Body of pancreas (tissue), 4 donors: Measurements from ENCODE around the gene SPRED1. TPM values are rescaled to one million over a fixed set of nuclear protein-coding genes. Genes with fewer than 3 reads are reported as not detected.

Experiments
- ATAC-seq: fragments of 150-250 bp; one replicate; pipeline ENCODE4 v1.9.1; 2016
- DNase-seq, 4 donors: peaks; one replicate each; pipeline ENCODE4 v3.0.0-alpha.2; 2019
- H3K27ac ChIP-seq, 4 donors: fragments of 200-600 bp; sonication (generic); 1 replicate in 3 of 4; 2 replicates in 1 of 4; pipeline versions ENCODE4 v1.5.1 to v1.6.1; 2016 to 2019; ENCODE audit warnings: mild to moderate bottlenecking in 1 of 4, mixed read lengths in 1 of 4, moderate library complexity in 1 of 4
- H3K27me3 ChIP-seq, 2 donors: fragments of 200-600 bp; sonication (generic); one replicate each; pipeline ENCODE4 v1.6.0; 2016; ENCODE audit warnings: mild to moderate bottlenecking in 1 of 2
- H3K36me3 ChIP-seq, 2 donors: fragments of 200-600 bp; sonication (generic); replicated peaks in 1 of 2; 2 replicates each; pipeline ENCODE4 v1.5.1; 2016; ENCODE audit warnings: low read depth in 2 of 2; ENCODE audit not compliant: insufficient read depth in 1 of 2
- H3K4me1 ChIP-seq: fragments of 200-600 bp; sonication (generic); one replicate; pipeline ENCODE4 v1.6.0; 2016
- H3K4me3 ChIP-seq, 2 donors: fragments of 200-600 bp; sonication (generic); 1 replicate in 1 of 2; 2 replicates in 1 of 2; pipeline ENCODE4 v1.5.1; 2016 to 2019
- H3K9me3 ChIP-seq, 3 donors: fragments of 200-600 bp; sonication (generic); 1 replicate in 2 of 3; 2 replicates in 1 of 3; pipeline ENCODE4 v1.5.1; 2016
- POLR2A ChIP-seq, 3 donors: fragments of 450-650 bp; IDR thresholded peaks; one replicate each; pipeline ENCODE4 v1.6.1; 2016; ENCODE audit warnings: antibody characterized with exemption in 3 of 3, mild to moderate bottlenecking in 2 of 3
- WGBS, 2 donors: methylation state at CpG; one replicate each; pipeline ENCODE4 v1.1.5; 2017; 5-methylcytosine and 5-hydroxymethylcytosine counted together
- intact Hi-C: fragments of 100-400 bp; cut with DNase I; formaldehyde crosslinking; loops from one replicate; pipeline ENCODE4 v1.15.1; 2023
- total RNA-seq, 2 donors: library from RNA; depleted of rRNA; stranded (reverse); fragments of >200 nt; gene quantifications; one replicate each; pipeline ENCODE4 v1.1.0, GENCODE V29; 2016
- TF ChIP-seq, protein P1 (sequence below), 7 experiments: fragments of 450-650 bp in 4 of 7; fragments of 200-600 bp in 3 of 7; sonication (generic) in 3 of 7; IDR thresholded peaks; one replicate each; pipeline ENCODE4 v1.5.1; 2016 to 2019; ENCODE audit warnings: antibody characterized with exemption in 7 of 7

SPRED1 gene
- total RNA-seq, 2 donors from 2014 or later: 11.7 to 12.9 TPM

- WGBS, 2 donors: 57 to 65% methylated on average over 1 of the region's 1 CpG
- Histone ChIP-seq H3K27me3 (no peaks in the 10 kb centered on the region), H3K4me3 (no peak overlapping the region), H3K36me3 (no peaks in the 10 kb centered on the region), H3K27ac (no peak overlapping the region), H3K9me3 (no peaks in the 10 kb centered on the region), H3K4me1 (peaks cover 8% of the 10 kb centered on the region)
- TF ChIP-seq, protein P1, sequence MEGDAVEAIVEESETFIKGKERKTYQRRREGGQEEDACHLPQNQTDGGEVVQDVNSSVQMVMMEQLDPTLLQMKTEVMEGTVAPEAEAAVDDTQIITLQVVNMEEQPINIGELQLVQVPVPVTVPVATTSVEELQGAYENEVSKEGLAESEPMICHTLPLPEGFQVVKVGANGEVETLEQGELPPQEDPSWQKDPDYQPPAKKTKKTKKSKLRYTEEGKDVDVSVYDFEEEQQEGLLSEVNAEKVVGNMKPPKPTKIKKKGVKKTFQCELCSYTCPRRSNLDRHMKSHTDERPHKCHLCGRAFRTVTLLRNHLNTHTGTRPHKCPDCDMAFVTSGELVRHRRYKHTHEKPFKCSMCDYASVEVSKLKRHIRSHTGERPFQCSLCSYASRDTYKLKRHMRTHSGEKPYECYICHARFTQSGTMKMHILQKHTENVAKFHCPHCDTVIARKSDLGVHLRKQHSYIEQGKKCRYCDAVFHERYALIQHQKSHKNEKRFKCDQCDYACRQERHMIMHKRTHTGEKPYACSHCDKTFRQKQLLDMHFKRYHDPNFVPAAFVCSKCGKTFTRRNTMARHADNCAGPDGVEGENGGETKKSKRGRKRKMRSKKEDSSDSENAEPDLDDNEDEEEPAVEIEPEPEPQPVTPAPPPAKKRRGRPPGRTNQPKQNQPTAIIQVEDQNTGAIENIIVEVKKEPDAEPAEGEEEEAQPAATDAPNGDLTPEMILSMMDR (IDR thresholded peaks at IDR 0.05): no peak
- no peak for TF ChIP-seq POLR2A (IDR thresholded peaks at IDR 0.05)
- intact Hi-C loops: no loop called here
- ATAC-seq: no peak
- DNase-seq: no peak
Observed at GRCh38 chr15:38377636-38378035, 125.0 kb downstream of the SPRED1 start.

GRCh38 chr15:38378161-38378560, 125.5 kb downstream of the SPRED1 start:
- peaks cover 8% of the 10 kb centered on the region for H3K4me1 ChIP-seq
- intact Hi-C loops: no loop called here
- TF ChIP-seq POLR2A (IDR thresholded peaks at IDR 0.05): no peak
- TF ChIP-seq, protein P1 (IDR thresholded peaks at IDR 0.05): no peak
- DNase-seq (peak; percentile 64 to 88 (median 76)), ATAC-seq (peak; percentile 47)
- H3K27ac ChIP-seq: peak overlapping the region in 1 of 4 donors; percentile 1
- no peaks in the 10 kb centered on the region for H3K27me3 ChIP-seq
- H3K4me3 ChIP-seq: no peak overlapping the region
- no peaks in the 10 kb centered on the region for H3K36me3 ChIP-seq
- 3 to 10% methylated on average over 10 of the region's 10 CpGs for WGBS, 2 donors
- no peaks in the 10 kb centered on the region for H3K9me3 ChIP-seq

GRCh38 chr15:38389924-38390542, 137.4 kb downstream of the SPRED1 start:
- Histone ChIP-seq H3K4me3 (no peak overlapping the region), H3K4me1 (no peaks in the 10 kb centered on the region), H3K27ac (no peak overlapping the region), H3K27me3 (no peaks in the 10 kb centered on the region), H3K9me3 (no peaks in the 10 kb centered on the region), H3K36me3 (no peaks in the 10 kb centered on the region)
- TF ChIP-seq, protein P1 (IDR thresholded peaks at IDR 0.05): peak; percentile 65 to 85 (median 74)
- no peak for TF ChIP-seq POLR2A (IDR thresholded peaks at IDR 0.05)
- intact Hi-C loops: loop anchor here (10.0 kb wide), 1 partner anchor 395 kb away; no protein-coding TSS in a partner anchor
- DNase-seq (peak; percentile 71 to 84 (median 78)), ATAC-seq (peak; percentile 80)
- WGBS, 2 donors: 53 to 65% methylated on average over 3 of the region's 3 CpGs

GRCh38 chr15:38391191-38391590, 138.6 kb downstream of the SPRED1 start:
- ATAC-seq (no peak), DNase-seq (no peak)
- intact Hi-C loops: no loop called here
- Histone ChIP-seq H3K27me3 (no peaks in the 10 kb centered on the region), H3K4me3 (no peak overlapping the region), H3K4me1 (no peaks in the 10 kb centered on the region), H3K9me3 (no peaks in the 10 kb centered on the region), H3K36me3 (no peaks in the 10 kb centered on the region), H3K27ac (no peak overlapping the region)
- WGBS, 2 donors: 33 to 38% methylated on average over 2 of the region's 2 CpGs
- TF ChIP-seq, protein P1 (IDR thresholded peaks at IDR 0.05): no peak
- TF ChIP-seq POLR2A (IDR thresholded peaks at IDR 0.05): no peak

DNA sequence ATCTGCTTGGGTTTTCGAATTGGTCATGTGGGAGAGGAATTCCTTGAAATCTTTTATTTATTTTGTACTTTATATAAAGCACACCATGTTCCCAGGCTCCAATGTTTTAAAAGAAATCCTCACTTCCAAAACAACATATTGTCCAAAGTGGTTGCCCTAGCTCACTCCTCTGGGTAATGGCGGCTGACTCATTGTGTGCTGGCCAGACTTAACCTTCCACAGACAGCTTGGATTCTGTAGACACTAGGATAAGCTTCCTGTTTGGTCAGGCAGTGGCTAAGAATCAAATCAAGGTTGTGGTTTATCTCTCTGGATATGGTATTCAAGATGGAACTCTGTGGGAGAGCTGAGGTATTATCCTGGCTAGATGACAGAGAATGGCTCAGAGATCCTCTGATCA, 145.5 kb downstream of the SPRED1 start:
- Histone ChIP-seq H3K9me3 (no peaks in the 10 kb centered on the region), H3K4me1 (no peaks in the 10 kb centered on the region), H3K4me3 (no peak overlapping the region), H3K36me3 (no peaks in the 10 kb centered on the region), H3K27ac (no peak overlapping the region), H3K27me3 (no peaks in the 10 kb centered on the region)
- WGBS, 2 donors: 57 to 60% methylated on average over 2 of the region's 2 CpGs
- DNase-seq (peak in 3 of 4 donors; percentile 17 to 49 (median 21)), ATAC-seq (peak; percentile 47)
- TF ChIP-seq, protein P1 (IDR thresholded peaks at IDR 0.05): no peak
- intact Hi-C loops: no loop called here
